Hepatocyte (in vitro differentiated cells): ENCODE data around the gene CELSR1.

Experiments
- EZH2phosphoT487 ChIP-seq: fragments of 200-600 bp; sonication (generic); IDR thresholded peaks from one replicate; pipeline ENCODE4 v1.6.1; 2018; ENCODE audit warnings: antibody characterized with exemption, mild to moderate bottlenecking, low read depth, moderate library complexity; ENCODE audit not compliant: unreplicated experiment, severe bottlenecking
- TF ChIP-seq, protein P1 (sequence below): fragments of 200-600 bp; sonication (generic); IDR thresholded peaks from 2 replicates; pipeline ENCODE4 v1.5.1; 2016; ENCODE audit warnings: antibody characterized with exemption, mild to moderate bottlenecking; ENCODE audit not compliant: poor library complexity

DNA sequence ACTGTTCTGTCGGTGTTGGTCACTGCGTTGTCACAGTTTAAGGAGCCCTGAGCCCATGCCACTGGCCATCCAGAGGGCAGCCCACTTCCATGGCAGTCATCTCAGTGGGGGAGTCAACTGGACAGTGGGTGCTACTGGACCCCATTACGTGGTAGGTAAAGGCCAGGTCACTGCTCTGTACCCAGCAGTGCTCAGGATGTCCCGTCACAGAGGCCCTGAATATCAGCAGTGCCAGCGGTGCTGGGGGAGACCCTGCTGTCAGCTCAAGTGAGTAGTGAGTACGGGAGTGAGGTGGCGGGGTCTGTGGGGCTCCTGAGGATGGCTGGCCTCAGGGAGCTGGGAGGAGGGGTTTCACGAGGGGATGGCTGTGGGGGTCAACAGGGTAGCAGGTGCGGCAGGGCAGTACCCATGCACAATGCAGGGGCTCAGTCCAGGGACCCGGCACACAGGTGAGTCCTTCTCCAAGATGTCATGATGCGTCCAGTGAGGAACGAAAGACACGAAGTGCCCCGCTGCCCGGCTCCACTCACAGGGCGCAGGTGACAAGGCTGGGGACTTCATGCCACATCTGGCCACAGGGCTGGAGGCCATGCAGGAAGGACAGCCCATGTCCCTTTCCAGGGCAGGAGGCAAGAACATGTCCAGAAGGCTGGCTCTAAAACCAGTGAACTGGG lies 27.9 kb downstream of the CELSR1 start:
- TF ChIP-seq, protein P1, sequence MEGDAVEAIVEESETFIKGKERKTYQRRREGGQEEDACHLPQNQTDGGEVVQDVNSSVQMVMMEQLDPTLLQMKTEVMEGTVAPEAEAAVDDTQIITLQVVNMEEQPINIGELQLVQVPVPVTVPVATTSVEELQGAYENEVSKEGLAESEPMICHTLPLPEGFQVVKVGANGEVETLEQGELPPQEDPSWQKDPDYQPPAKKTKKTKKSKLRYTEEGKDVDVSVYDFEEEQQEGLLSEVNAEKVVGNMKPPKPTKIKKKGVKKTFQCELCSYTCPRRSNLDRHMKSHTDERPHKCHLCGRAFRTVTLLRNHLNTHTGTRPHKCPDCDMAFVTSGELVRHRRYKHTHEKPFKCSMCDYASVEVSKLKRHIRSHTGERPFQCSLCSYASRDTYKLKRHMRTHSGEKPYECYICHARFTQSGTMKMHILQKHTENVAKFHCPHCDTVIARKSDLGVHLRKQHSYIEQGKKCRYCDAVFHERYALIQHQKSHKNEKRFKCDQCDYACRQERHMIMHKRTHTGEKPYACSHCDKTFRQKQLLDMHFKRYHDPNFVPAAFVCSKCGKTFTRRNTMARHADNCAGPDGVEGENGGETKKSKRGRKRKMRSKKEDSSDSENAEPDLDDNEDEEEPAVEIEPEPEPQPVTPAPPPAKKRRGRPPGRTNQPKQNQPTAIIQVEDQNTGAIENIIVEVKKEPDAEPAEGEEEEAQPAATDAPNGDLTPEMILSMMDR = no peak
- no peak for TF ChIP-seq EZH2phosphoT487
